GM18498 (cell line): ENCODE results near the gene LONP2.
"Not testable (repeated sequence)": the region's sequence is repeated elsewhere in the genome, so short reads cannot be mapped to it uniquely, and the experiment has no call there.

ENCODE experiments used
- ATAC-seq: cut with Tn5 transposase; IDR thresholded peaks from one replicate; pipeline ENCODE4 v1.9.1; 2021; ENCODE audit warnings: mild to moderate bottlenecking, moderate library complexity; ENCODE audit not compliant: unreplicated experiment

Gene LONP2

GRCh38 chr16:48235058-48235555 is 9.0 kb upstream of the LONP2 start:
- no peak for ATAC-seq

- ATAC-seq: no peak
Measured at GRCh38 chr16:48235556-48236136, 8.5 kb upstream of the LONP2 start.

- ATAC-seq: no peak
Measured at GRCh38 chr16:48236286-48236685, 7.8 kb upstream of the LONP2 start.

DNA sequence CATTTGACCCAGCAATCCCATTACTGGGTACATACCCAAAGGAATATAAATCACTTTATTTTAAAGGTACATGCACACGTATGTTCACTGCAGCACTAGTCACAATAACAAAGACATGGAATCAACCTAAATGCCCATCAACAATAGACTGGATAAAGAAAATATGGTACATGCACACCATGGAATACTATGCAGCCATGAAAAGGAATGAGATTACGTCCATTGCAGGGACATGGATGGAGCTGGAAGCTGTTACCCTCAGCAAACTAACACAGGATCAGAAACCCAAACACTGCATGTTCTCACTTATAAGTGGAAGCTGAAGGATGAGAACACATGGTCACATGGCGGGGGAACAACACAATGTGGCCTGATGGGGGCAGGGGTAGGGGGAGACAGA is 4.0 kb upstream of the LONP2 start:
- not testable (repeated sequence) for ATAC-seq

GRCh38 chr16:48244863-48245195 is 729 bp downstream of the LONP2 start:
- ATAC-seq: no peak

GRCh38 chr16:48246066-48246465 is 2.0 kb downstream of the LONP2 start:
- ATAC-seq: no peak

DNA sequence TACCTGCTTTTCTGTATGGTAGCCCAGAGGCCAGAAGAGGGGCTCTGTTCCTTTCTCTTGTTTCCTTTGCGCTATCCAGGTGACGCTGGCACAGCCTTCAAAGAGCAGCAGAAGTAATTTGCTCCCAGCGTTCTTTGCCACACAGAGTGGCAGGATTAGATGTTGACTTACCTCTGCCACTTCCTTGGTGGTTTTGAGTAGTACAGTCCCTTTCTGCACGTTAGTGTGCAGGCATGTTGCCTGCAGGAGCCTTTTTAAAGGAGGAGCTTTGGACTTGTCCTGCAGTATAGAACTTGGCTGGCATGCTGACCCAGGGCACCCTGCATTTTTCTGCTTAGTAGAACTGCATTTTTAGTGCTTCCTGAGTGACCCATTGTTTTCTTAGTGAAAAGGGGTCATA is 3.2 kb downstream of the LONP2 start, which contains the start of gene ABCC11:
ABCC11 (minus strand) TSS at position 229 of the 400 bp plus-strand sequence. CDS start 15,618 bp downstream, outside the sequence.
- no peak for ATAC-seq

- no peak for ATAC-seq
Measured at GRCh38 chr16:48250520-48251278, 6.6 kb downstream of the LONP2 start.

- no peak for ATAC-seq
Measured at GRCh38 chr16:48252013-48252412, 7.9 kb downstream of the LONP2 start.

- ATAC-seq: no peak
Measured at GRCh38 chr16:48256579-48257177, 12.6 kb downstream of the LONP2 start.

DNA sequence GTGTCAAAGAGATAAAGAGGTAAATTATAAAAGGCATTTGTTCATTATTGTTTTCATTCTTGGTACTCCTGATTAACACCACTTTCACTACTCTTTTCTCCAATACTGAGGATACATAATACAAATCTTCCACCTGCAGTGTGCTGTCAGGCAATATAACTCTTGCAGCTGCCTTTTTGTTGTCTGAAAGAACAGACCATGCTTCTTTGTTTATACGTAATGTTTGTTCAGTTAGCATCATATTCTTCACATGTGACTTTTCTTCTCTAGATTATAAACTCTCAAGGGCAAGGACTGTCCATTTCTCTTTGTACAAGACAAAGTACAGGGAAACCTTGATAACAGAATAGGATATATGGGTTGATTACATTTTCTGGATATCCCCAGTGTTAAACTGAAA is 17.5 kb downstream of the LONP2 start:
- no peak for ATAC-seq

- ATAC-seq: no peak
Measured at GRCh38 chr16:48262631-48263030, 18.5 kb downstream of the LONP2 start.

GRCh38 chr16:48269011-48269410 is 24.9 kb downstream of the LONP2 start:
- no peak for ATAC-seq

DNA sequence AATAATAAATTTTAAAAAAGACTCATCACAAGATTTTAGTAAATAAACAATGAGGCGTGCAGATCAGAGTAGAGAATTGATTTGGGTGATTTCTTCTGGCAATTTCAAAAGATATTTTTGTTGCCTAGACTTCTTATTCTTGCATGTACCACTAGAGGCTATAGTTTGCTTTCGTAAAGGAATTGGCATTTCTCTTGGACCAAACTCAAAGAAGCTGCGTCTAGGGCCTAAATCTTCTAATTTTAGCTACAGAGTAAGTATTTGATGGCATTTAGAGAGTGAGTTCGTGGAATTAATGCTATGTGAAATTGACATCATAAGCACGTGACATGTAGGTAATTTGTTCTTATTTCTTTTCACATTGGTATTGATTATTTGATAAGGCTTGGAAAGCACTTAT is 27.6 kb downstream of the LONP2 start:
- ATAC-seq: no peak

DNA sequence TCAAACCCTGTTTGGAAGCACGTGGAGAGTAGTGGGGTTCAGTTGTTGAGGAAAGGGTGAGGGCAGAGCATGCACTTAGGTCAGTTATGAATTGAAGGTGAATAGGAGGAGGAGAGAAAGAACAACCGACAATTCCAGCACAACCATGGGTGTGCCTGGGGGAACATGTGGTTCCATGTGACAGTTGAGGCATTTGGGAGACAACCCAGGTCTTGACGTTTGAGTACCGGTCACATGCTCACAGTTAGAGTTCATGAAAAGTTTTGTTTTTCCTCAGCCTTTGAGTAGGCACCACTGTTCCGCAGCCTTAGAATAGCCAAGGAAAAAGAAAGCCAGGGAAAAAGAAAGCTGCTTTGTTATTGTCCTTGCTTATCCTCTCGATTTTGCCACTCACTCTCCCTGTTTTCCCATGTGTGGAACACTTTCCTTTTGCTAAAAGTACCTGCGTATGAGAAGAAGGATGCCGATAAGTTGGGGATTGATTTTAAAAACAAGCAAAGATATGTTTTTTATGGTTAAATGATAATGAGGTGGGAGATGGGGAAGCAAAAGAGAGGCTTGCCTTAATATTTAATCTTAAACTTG is 28.8 kb downstream of the LONP2 start:
- no peak for ATAC-seq

GRCh38 chr16:48274476-48274875 is 30.4 kb downstream of the LONP2 start:
- no peak for ATAC-seq

GRCh38 chr16:48276102-48276501 is 32.0 kb downstream of the LONP2 start:
- no peak for ATAC-seq

DNA sequence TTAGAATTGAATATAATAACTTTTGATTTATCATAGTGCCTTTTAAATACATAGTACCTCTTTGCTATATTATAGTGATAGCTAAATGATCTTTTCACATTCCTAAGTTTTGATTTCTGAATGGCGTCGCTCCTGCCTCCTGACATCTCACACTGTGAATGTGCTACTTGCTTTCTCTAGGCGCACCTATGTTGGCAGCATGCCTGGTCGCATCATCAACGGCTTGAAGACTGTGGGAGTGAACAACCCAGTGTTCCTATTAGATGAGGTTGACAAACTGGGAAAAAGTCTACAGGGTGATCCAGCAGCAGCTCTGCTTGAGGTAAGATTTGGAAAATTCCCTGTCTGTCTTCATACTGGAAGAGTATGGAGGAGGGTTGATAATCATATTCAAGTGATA is 33.1 kb downstream of the LONP2 start:
- ATAC-seq: no peak

DNA sequence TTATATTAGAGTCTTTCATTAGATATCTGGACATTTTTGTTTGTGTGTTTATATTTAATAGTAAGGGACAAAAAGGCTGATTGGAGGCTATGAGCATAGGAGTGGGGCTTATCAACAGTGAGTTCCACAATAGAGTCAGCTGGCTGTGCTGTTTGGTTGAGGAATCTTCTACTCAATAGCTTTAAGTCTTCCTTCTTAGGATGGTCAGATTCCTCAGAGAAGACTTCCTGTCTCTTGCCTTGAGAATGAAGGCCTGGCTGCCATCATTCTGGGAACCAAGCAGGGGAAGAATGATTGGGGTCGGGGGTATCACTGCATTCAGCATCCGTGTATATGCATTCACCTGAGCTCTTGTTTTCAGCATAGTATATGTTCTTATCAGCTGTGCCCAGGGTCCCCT is 35.1 kb downstream of the LONP2 start:
- ATAC-seq: no peak

DNA sequence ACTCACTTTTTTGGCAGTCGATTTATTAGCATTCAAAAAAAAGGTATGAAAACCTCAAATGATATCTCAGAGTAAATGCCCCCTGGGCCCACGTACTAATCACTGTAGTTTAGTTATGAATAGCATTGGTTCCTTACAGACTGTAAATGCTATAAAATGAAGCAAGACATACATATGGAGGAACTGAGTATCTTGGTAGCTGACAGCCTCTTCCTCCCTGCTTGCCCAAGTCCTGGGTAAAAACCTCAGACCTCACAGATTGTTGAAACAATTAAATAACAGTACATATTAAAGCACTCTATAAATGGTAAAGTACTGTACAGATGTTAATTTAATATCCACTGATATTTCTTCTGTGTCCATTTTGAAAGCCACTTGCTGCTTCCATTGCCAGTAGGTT is 36.4 kb downstream of the LONP2 start:
- ATAC-seq: no peak

DNA sequence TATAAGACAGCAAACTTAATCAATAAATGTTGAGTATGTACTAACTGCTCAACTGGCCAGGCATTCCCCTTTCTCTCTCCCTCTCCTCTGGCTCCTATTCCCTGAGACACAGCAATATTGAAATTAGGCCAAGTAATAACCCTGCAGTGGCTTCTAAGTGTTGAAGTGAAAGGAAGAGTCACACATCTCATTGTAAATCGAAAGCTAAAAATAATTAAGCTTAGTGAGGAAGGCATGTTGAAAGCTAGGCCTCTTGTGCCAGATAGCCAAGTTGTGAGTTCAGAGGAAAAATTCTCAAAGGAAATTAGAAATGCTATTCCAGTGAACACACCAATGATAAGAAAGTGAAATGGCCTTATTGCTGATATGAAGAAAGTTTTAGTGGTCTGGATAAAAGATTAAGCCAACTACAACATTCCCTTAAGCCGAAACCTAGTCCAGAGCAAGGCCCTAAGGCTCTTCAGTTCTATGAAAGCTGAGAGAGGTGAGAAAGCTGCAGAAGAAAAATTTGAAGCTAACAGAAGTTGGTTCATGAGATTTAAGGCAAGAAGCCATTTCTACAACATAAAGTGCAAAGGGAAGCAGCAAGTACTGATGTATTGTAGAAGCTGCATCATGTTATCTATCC is 38.6 kb downstream of the LONP2 start:
- ATAC-seq: no peak
